ENCODE results near the gene TNXB.

TNXB gene

GRCh38 chr6:32074996-32075532 is 34.1 kb downstream of the TNXB start:
- no peak overlapping the region for H3K27ac ChIP-seq (ENCODE audit: low read length)
- no peaks in the 10 kb centered on the region for H3K36me3 ChIP-seq (replicated peaks; ENCODE audit: low read depth, low read length)
- no peak for TF ChIP-seq EZH2phosphoT487 (IDR thresholded peaks at IDR 0.05; ENCODE audit: low read depth)
- no peak for TF ChIP-seq CTCF (IDR thresholded peaks at IDR 0.05; ENCODE audit: low read depth, low read length)

GRCh38 chr6:32073613-32074012 is 35.5 kb downstream of the TNXB start:
- no peak overlapping the region for H3K4me2 ChIP-seq (ENCODE audit: low read length)
- H3K79me2 ChIP-seq (ENCODE audit: low read length), result no peaks in the 10 kb centered on the region
- no peaks in the 10 kb centered on the region for H3K4me1 ChIP-seq (ENCODE audit: low read length)
- H3K36me3 ChIP-seq (replicated peaks; ENCODE audit: low read depth, low read length), result no peaks in the 10 kb centered on the region
- H3K27ac ChIP-seq (ENCODE audit: low read length), result no peak overlapping the region
- no peak for TF ChIP-seq CTCF (IDR thresholded peaks at IDR 0.05; ENCODE audit: low read depth, low read length)
- no peak for TF ChIP-seq EZH2phosphoT487 (IDR thresholded peaks at IDR 0.05; ENCODE audit: low read depth)
- peaks cover 11% of the 10 kb centered on the region for H3K27me3 ChIP-seq (ENCODE audit: low read depth, low read length)
- H3K9me3 ChIP-seq (ENCODE audit: insufficient read depth, low read length), result no peaks in the 10 kb centered on the region
- H3K9ac ChIP-seq (ENCODE audit: low read length), result no peak overlapping the region
- H2AFZ ChIP-seq (ENCODE audit: low read depth, low read length), result no peak overlapping the region
- no peak overlapping the region for H3K4me3 ChIP-seq (ENCODE audit: low read length)
- no peaks in the 10 kb centered on the region for H4K20me1 ChIP-seq (ENCODE audit: insufficient read depth, low read length)

More at GRCh38 chr6:32074996-32075532, 34.1 kb downstream of the TNXB start:
- H3K4me3 ChIP-seq (ENCODE audit: low read length), result no peak overlapping the region
- H2AFZ ChIP-seq (ENCODE audit: low read depth, low read length), result no peak overlapping the region
- no peaks in the 10 kb centered on the region for H3K79me2 ChIP-seq (ENCODE audit: low read length)
- H3K4me2 ChIP-seq (ENCODE audit: low read length), result no peak overlapping the region
- H3K4me1 ChIP-seq (ENCODE audit: low read length), result no peaks in the 10 kb centered on the region
- no peaks in the 10 kb centered on the region for H3K9me3 ChIP-seq (ENCODE audit: insufficient read depth, low read length)
- peaks cover 11% of the 10 kb centered on the region for H3K27me3 ChIP-seq (ENCODE audit: low read depth, low read length)
- no peak overlapping the region for H3K9ac ChIP-seq (ENCODE audit: low read length)
- H4K20me1 ChIP-seq (ENCODE audit: insufficient read depth, low read length), result no peaks in the 10 kb centered on the region

- no peak overlapping the region for H3K9ac ChIP-seq (ENCODE audit: low read length)
- H3K4me2 ChIP-seq (ENCODE audit: low read length), result no peak overlapping the region
- no peak overlapping the region for H3K27ac ChIP-seq (ENCODE audit: low read length)
- no peaks in the 10 kb centered on the region for H3K9me3 ChIP-seq (ENCODE audit: insufficient read depth, low read length)
- TF ChIP-seq EZH2phosphoT487 (IDR thresholded peaks at IDR 0.05; ENCODE audit: low read depth), result no peak
- no peak for TF ChIP-seq CTCF (IDR thresholded peaks at IDR 0.05; ENCODE audit: low read depth, low read length)
- peaks cover 11% of the 10 kb centered on the region for H3K27me3 ChIP-seq (ENCODE audit: low read depth, low read length)
- H3K4me1 ChIP-seq (ENCODE audit: low read length), result no peaks in the 10 kb centered on the region
- H2AFZ ChIP-seq (ENCODE audit: low read depth, low read length), result no peak overlapping the region
- H4K20me1 ChIP-seq (ENCODE audit: insufficient read depth, low read length), result no peaks in the 10 kb centered on the region
- H3K79me2 ChIP-seq (ENCODE audit: low read length), result no peaks in the 10 kb centered on the region
- no peaks in the 10 kb centered on the region for H3K36me3 ChIP-seq (replicated peaks; ENCODE audit: low read depth, low read length)
- H3K4me3 ChIP-seq (ENCODE audit: low read length), result no peak overlapping the region
Observed at GRCh38 chr6:32073101-32073500, 36.0 kb downstream of the TNXB start.

- no peaks in the 10 kb centered on the region for H3K4me1 ChIP-seq (ENCODE audit: low read length)
- no peak for TF ChIP-seq EZH2phosphoT487 (IDR thresholded peaks at IDR 0.05; ENCODE audit: low read depth)
- no peak for TF ChIP-seq CTCF (IDR thresholded peaks at IDR 0.05; ENCODE audit: low read depth, low read length)
- no peak overlapping the region for H2AFZ ChIP-seq (ENCODE audit: low read depth, low read length)
- no peak overlapping the region for H3K27ac ChIP-seq (ENCODE audit: low read length)
- H3K79me2 ChIP-seq (ENCODE audit: low read length), result no peaks in the 10 kb centered on the region
- no peaks in the 10 kb centered on the region for H3K36me3 ChIP-seq (replicated peaks; ENCODE audit: low read depth, low read length)
- H3K27me3 ChIP-seq (ENCODE audit: low read depth, low read length), result peaks cover 3% of the 10 kb centered on the region; the same call in 1 of the 2 replicates
- no peaks in the 10 kb centered on the region for H4K20me1 ChIP-seq (ENCODE audit: insufficient read depth, low read length)
- no peaks in the 10 kb centered on the region for H3K9me3 ChIP-seq (ENCODE audit: insufficient read depth, low read length)
- no peak overlapping the region for H3K4me3 ChIP-seq (ENCODE audit: low read length)
- H3K9ac ChIP-seq (ENCODE audit: low read length), result no peak overlapping the region
- no peak overlapping the region for H3K4me2 ChIP-seq (ENCODE audit: low read length)
Observed at GRCh38 chr6:32070814-32071543, 38.2 kb downstream of the TNXB start.

Measured in OCI-LY3 (cell line).